Neuronal stem cell (in vitro differentiated cells): ENCODE measurements around the gene FCAMR.
A peak's percentile ranks its signal among the peaks of the same experiment; 100 is the strongest.

Source experiments
- DNase-seq: peaks from one replicate; pipeline ENCODE4 v3.0.0-alpha.2; 2013; ENCODE audit warnings: low spot score
- H2AFZ ChIP-seq: one replicate; pipeline ENCODE4 v1.6.1; 2013; ENCODE audit warnings: mild to moderate bottlenecking, low read length, inconsistent platforms
- H2AK5ac ChIP-seq: 2 replicates; pipeline ENCODE4 v1.6.1; 2013; ENCODE audit warnings: low read depth, mild to moderate bottlenecking, inconsistent platforms, low read length, moderate library complexity, mixed read lengths
- H2BK120ac ChIP-seq: 2 replicates; pipeline ENCODE4 v1.6.1; 2013; ENCODE audit warnings: low read depth, mild to moderate bottlenecking, inconsistent platforms, low read length, moderate library complexity, mixed read lengths
- H2BK12ac ChIP-seq: one replicate; pipeline ENCODE4 v1.6.1; 2013; ENCODE audit warnings: low read length, inconsistent platforms
- H2BK15ac ChIP-seq: 2 replicates; pipeline ENCODE4 v1.6.1; 2013; ENCODE audit warnings: mild to moderate bottlenecking, low read length, inconsistent platforms, mixed read lengths
- H2BK5ac ChIP-seq: one replicate; pipeline ENCODE4 v1.6.1; 2013; ENCODE audit warnings: inconsistent platforms, mild to moderate bottlenecking, low read length, moderate library complexity
- H3K14ac ChIP-seq: one replicate; pipeline ENCODE4 v1.6.1; 2013; ENCODE audit warnings: low read length, inconsistent platforms
- H3K18ac ChIP-seq: 2 replicates; pipeline ENCODE4 v1.6.1; 2013; ENCODE audit warnings: low read length, inconsistent platforms
- H3K23ac ChIP-seq: 2 replicates; pipeline ENCODE4 v1.6.1; 2013; ENCODE audit warnings: low read depth, mild to moderate bottlenecking, mixed read lengths, low read length, inconsistent platforms; ENCODE audit not compliant: poor library complexity
- H3K27ac ChIP-seq: replicated peaks from 3 replicates; pipeline ENCODE4 v1.5.1; 2013; ENCODE audit warnings: low read length, inconsistent platforms
- H3K27me3 ChIP-seq, 3 experiments: 2 replicates each; pipeline ENCODE4 v1.6.1; 2013; ENCODE audit warnings: low read length in 3 of 3, mild to moderate bottlenecking in 2 of 3, inconsistent platforms in 1 of 3, low read depth in 1 of 3, mixed read lengths in 1 of 3, moderate library complexity in 1 of 3; ENCODE audit not compliant: control insufficient read depth in 3 of 3, insufficient read depth in 3 of 3
- H3K36me3 ChIP-seq, 2 donors: replicated peaks in 1 of 2; 2 replicates each; pipeline ENCODE4 v1.6.1; 2013; ENCODE audit warnings: low read length in 2 of 2; ENCODE audit not compliant: control insufficient read depth in 2 of 2, insufficient read depth in 2 of 2
- H3K4ac ChIP-seq: 2 replicates; pipeline ENCODE4 v1.6.1; 2013; ENCODE audit warnings: inconsistent platforms, mild to moderate bottlenecking, low read length, moderate library complexity
- H3K4me1 ChIP-seq, 2 donors: 1 replicate in 1 of 2; 2 replicates in 1 of 2; pipeline ENCODE4 v1.6.1; 2013; ENCODE audit warnings: low read length in 2 of 2, low read depth in 1 of 2; ENCODE audit not compliant: control insufficient read depth in 2 of 2, insufficient read depth in 1 of 2
- H3K4me2 ChIP-seq: one replicate; pipeline ENCODE4 v1.6.1; 2013; ENCODE audit warnings: mild to moderate bottlenecking, low read length, inconsistent platforms; ENCODE audit not compliant: insufficient read depth, poor library complexity, severe bottlenecking
- H3K4me3 ChIP-seq, 2 donors: 2 replicates each; pipeline ENCODE4 v1.5.1; 2013; ENCODE audit warnings: low read length in 2 of 2, mild to moderate bottlenecking in 2 of 2, inconsistent platforms in 1 of 2, moderate library complexity in 1 of 2
- H3K79me1 ChIP-seq: one replicate; pipeline ENCODE4 v1.6.1; 2013; ENCODE audit warnings: low read depth, mild to moderate bottlenecking, inconsistent platforms, low read length, moderate library complexity
- H3K9ac ChIP-seq: one replicate; pipeline ENCODE4 v1.6.1; 2013; ENCODE audit warnings: mild to moderate bottlenecking, low read depth, low read length, inconsistent platforms; ENCODE audit not compliant: poor library complexity
- H3K9me3 ChIP-seq, 2 donors: replicated peaks in 1 of 2; 2 replicates each; pipeline versions ENCODE3 to v1.6.1; 2013; ENCODE audit warnings: low read length in 2 of 2, mild to moderate bottlenecking in 2 of 2, inconsistent platforms in 1 of 2, low read depth in 1 of 2, mixed read lengths in 1 of 2, moderate library complexity in 1 of 2; ENCODE audit not compliant: control insufficient read depth in 2 of 2, insufficient read depth in 1 of 2
- H4K8ac ChIP-seq: one replicate; pipeline ENCODE4 v1.6.1; 2013; ENCODE audit warnings: low read depth, mild to moderate bottlenecking, inconsistent platforms, low read length, moderate library complexity
- H4K91ac ChIP-seq: one replicate; pipeline ENCODE4 v1.6.1; 2013; ENCODE audit warnings: low read length, low read depth, mild to moderate bottlenecking, inconsistent platforms; ENCODE audit not compliant: poor library complexity
- WGBS, 2 donors: extraction: QIAGEN DNeasy Blood & Tissue Kit; methylation state at CpG; one replicate each; pipeline ENCODE4 v1.1.7; 2013; ENCODE audit warnings: missing lambda C conversion rate in 2 of 2, mixed read lengths in 1 of 2; ENCODE audit not compliant: insufficient read length in 2 of 2, insufficient replicate concordance in 1 of 2; ENCODE audit errors: extremely low coverage in 2 of 2; 5-methylcytosine and 5-hydroxymethylcytosine counted together

The FCAMR gene

GRCh38 chr1:206921772-206922265 lies 48.4 kb downstream of the FCAMR start, which contains the start of gene FCMR:
TSS of gene FCMR (minus strand) at chr1:206921941. CDS start at chr1:206921854, 87 bp downstream.
- no CpG with 5 or more reads among the region's 7 CpGs for WGBS, 2 donors

GRCh38 chr1:206918076-206918475 lies 52.2 kb downstream of the FCAMR start:
- no peak overlapping the region for H2BK120ac ChIP-seq
- H2BK12ac ChIP-seq, result no peak overlapping the region
- no peak overlapping the region for H4K8ac ChIP-seq
- no peak overlapping the region for H3K4me2 ChIP-seq
- no peak for DNase-seq
- H3K14ac ChIP-seq, result no peak overlapping the region
- no peak overlapping the region for H2AK5ac ChIP-seq
- no peak overlapping the region for H2BK15ac ChIP-seq
- no peak overlapping the region for H3K23ac ChIP-seq
- no peak overlapping the region for H3K4me3 ChIP-seq
- peaks cover 0 to 6% (median 2%) of the 10 kb centered on the region in 3 experiments for H3K27me3 ChIP-seq
- no peak overlapping the region for H2AFZ ChIP-seq
- H3K79me1 ChIP-seq, result no peaks in the 10 kb centered on the region
- no peak overlapping the region for H3K4ac ChIP-seq
- peak overlapping the region; percentile 7 for H3K18ac ChIP-seq
- no peak overlapping the region for H3K9ac ChIP-seq
- H4K91ac ChIP-seq, result no peak overlapping the region
- no peak overlapping the region for H2BK5ac ChIP-seq
- H3K9me3 ChIP-seq, result no peaks in the 10 kb centered on the region
- no peaks in the 10 kb centered on the region for H3K4me1 ChIP-seq
- no peak overlapping the region for H3K27ac ChIP-seq
- WGBS, 2 donors, result no CpG with 5 or more reads among the region's 3 CpGs
- no peaks in the 10 kb centered on the region for H3K36me3 ChIP-seq

More at GRCh38 chr1:206921772-206922265, 48.4 kb downstream of the FCAMR start, which contains the start of gene FCMR:
- H3K4me3 ChIP-seq, result no peak within 1 kb of the TSS
- H2BK12ac ChIP-seq, result no peak within 1 kb of the TSS
- H3K79me1 ChIP-seq, result peaks cover 4% of the 10 kb centered on the region
- no peak within 1 kb of the TSS for H2AK5ac ChIP-seq
- no peak within 1 kb of the TSS for H2BK5ac ChIP-seq
- H3K36me3 ChIP-seq, result peaks cover 0 to 4% of the 10 kb centered on the region in 2 donors
- no peak within 1 kb of the TSS for H3K23ac ChIP-seq
- no peak within 1 kb of the TSS for H2AFZ ChIP-seq
- no peak for DNase-seq
- H3K27me3 ChIP-seq, result peaks cover 0 to 4% (median 0%) of the 10 kb centered on the region in 3 experiments
- H2BK120ac ChIP-seq, result no peak within 1 kb of the TSS
- H3K4ac ChIP-seq, result no peak within 1 kb of the TSS
- no peak within 1 kb of the TSS for H4K91ac ChIP-seq
- no peak within 1 kb of the TSS for H3K9ac ChIP-seq
- H3K18ac ChIP-seq, result peak within 1 kb of the TSS; percentile 4
- H3K14ac ChIP-seq, result no peak within 1 kb of the TSS
- no peak within 1 kb of the TSS for H2BK15ac ChIP-seq
- no peak within 1 kb of the TSS for H3K27ac ChIP-seq
- no peaks in the 10 kb centered on the region for H3K9me3 ChIP-seq
- H3K4me1 ChIP-seq, result peaks cover 0 to 5% of the 10 kb centered on the region in 2 donors
- no peak within 1 kb of the TSS for H3K4me2 ChIP-seq
- no peak within 1 kb of the TSS for H4K8ac ChIP-seq

- no peak overlapping the region for H3K9ac ChIP-seq
- no peaks in the 10 kb centered on the region for H3K79me1 ChIP-seq
- no peak overlapping the region for H3K14ac ChIP-seq
- H2BK12ac ChIP-seq, result no peak overlapping the region
- H4K91ac ChIP-seq, result no peak overlapping the region
- H3K36me3 ChIP-seq, result no peaks in the 10 kb centered on the region
- no peak overlapping the region for H2BK15ac ChIP-seq
- H3K4me1 ChIP-seq, result no peaks in the 10 kb centered on the region
- H3K27ac ChIP-seq, result no peak overlapping the region
- peaks cover 0 to 13% (median 4%) of the 10 kb centered on the region in 3 experiments for H3K27me3 ChIP-seq
- no peak overlapping the region for H3K23ac ChIP-seq
- H4K8ac ChIP-seq, result no peak overlapping the region
- no peak for DNase-seq
- H3K4me2 ChIP-seq, result no peak overlapping the region
- H3K4ac ChIP-seq, result no peak overlapping the region
- H3K9me3 ChIP-seq, result no peaks in the 10 kb centered on the region
- H2AK5ac ChIP-seq, result no peak overlapping the region
- no CpG with 5 or more reads among the region's 8 CpGs for WGBS, 2 donors
- H2BK5ac ChIP-seq, result no peak overlapping the region
- H2AFZ ChIP-seq, result no peak overlapping the region
- H2BK120ac ChIP-seq, result no peak overlapping the region
- H3K18ac ChIP-seq, result no peak overlapping the region
- H3K4me3 ChIP-seq, result no peak overlapping the region
These were observed 54.1 kb downstream of the FCAMR start for GRCh38 chr1:206916000-206916709.

- no peak overlapping the region for H2BK15ac ChIP-seq
- no peak overlapping the region for H4K8ac ChIP-seq
- WGBS, 2 donors, result no CpG with 5 or more reads among the region's 15 CpGs
- H3K27ac ChIP-seq, result no peak overlapping the region
- no peak overlapping the region for H2BK5ac ChIP-seq
- no peak overlapping the region for H4K91ac ChIP-seq
- no peak for DNase-seq
- peaks cover 0 to 22% (median 11%) of the 10 kb centered on the region in 3 experiments for H3K27me3 ChIP-seq
- no peak overlapping the region for H3K18ac ChIP-seq
- no peak overlapping the region for H3K14ac ChIP-seq
- H3K9me3 ChIP-seq, result no peaks in the 10 kb centered on the region
- no peak overlapping the region for H2BK12ac ChIP-seq
- no peak overlapping the region for H2BK120ac ChIP-seq
- no peak overlapping the region for H3K4me3 ChIP-seq
- no peaks in the 10 kb centered on the region for H3K36me3 ChIP-seq
- H3K4ac ChIP-seq, result no peak overlapping the region
- H3K4me2 ChIP-seq, result no peak overlapping the region
- H2AK5ac ChIP-seq, result no peak overlapping the region
- no peaks in the 10 kb centered on the region for H3K79me1 ChIP-seq
- H3K23ac ChIP-seq, result no peak overlapping the region
- H3K4me1 ChIP-seq, result no peaks in the 10 kb centered on the region
- no peak overlapping the region for H3K9ac ChIP-seq
- H2AFZ ChIP-seq, result no peak overlapping the region
These were observed 55.1 kb downstream of the FCAMR start for GRCh38 chr1:206915030-206915735.
